GM19372 (cell line): ENCODE measurements around the gene FRRS1L.
A peak's percentile ranks its signal among the peaks of the same experiment; 100 is the strongest.
"Not testable (repeated sequence)": the region's sequence is repeated elsewhere in the genome, so short reads cannot be mapped to it uniquely, and the experiment has no call there.

Experiments used
- ATAC-seq: cut with Tn5 transposase; IDR thresholded peaks from one replicate; pipeline ENCODE4 v1.9.1; 2021; ENCODE audit warnings: mild to moderate bottlenecking, low read depth, moderate library complexity; ENCODE audit not compliant: unreplicated experiment

Gene FRRS1L

DNA sequence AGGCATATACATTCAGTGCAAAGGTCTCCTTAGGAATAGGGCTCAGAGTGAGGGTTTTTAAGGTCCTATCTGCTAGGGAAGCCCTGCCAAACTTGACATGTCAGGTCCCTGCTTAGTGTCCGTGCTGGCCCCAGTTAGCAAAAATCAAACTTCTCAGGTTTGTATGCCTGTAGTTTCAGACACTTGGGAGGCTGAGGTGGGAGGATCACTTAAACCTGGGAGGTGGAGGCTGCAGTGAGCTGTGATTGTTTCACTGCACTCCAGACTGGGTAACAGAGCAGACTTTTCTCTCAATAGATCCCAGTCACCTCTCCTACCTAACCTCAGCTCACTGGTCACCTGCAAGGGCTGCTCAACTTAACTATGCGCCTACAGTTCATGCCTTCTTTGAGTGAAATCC is 28.6 kb downstream of the FRRS1L start:
- no peak for ATAC-seq

DNA sequence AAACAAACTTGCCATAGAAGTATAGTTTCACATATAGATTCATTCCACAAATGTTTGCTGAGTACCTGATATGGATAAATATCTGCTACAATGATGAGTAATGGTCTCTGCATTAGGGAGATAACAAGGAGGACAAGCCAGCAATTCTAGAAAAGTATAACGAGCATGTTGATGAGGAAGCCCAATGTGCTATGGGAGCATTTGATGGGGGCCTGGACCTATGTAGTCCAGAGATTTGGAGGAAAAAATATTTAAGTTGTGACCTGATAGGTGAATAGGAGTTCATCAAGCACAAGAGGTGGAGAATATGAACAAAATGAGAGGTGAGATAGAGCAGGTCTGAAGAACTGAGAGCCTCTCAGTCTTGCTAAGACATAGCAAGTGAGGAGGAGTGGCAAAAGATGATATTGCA is 32.9 kb downstream of the FRRS1L start:
- no peak for ATAC-seq

DNA sequence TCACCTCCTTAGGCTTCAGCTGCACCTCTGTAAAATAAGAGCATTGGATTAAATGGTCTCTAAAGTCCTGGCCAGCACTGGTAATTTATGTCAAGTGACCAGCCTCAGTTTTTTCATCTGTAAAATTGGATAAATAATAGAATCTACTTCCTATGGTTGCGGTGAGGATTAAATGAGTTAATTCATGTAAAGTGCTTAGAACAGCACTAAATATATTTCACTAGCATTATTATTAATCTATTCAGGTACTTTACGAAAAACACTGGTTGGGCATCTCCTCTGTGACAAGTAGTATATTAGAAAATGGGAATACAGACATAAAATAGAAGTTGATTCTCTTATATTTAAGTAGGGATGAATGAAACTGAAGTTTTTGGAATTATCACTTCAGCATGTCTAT is 33.5 kb downstream of the FRRS1L start:
- ATAC-seq, result no peak

DNA sequence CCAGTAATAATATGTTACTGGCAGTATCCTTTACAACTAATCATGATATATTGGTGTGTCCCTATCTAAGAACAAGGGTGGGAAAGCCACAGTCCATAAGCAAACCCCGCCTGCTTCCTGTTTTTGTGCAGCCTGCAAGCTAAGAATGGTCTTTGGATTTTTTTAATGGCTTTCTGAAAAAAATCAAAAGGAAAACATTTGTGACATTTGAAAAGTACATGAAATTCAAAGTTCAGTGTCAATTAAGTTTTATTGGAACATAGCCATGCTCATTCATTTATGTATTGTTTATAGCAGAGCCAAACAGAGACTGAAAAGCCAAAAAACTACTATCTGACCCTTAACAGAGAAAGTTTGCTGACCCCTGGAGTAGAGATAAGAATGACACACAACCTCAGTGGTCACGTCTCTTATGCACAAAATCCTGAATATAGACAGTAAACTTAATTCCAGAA is 34.5 kb downstream of the FRRS1L start:
- ATAC-seq, result no peak

DNA sequence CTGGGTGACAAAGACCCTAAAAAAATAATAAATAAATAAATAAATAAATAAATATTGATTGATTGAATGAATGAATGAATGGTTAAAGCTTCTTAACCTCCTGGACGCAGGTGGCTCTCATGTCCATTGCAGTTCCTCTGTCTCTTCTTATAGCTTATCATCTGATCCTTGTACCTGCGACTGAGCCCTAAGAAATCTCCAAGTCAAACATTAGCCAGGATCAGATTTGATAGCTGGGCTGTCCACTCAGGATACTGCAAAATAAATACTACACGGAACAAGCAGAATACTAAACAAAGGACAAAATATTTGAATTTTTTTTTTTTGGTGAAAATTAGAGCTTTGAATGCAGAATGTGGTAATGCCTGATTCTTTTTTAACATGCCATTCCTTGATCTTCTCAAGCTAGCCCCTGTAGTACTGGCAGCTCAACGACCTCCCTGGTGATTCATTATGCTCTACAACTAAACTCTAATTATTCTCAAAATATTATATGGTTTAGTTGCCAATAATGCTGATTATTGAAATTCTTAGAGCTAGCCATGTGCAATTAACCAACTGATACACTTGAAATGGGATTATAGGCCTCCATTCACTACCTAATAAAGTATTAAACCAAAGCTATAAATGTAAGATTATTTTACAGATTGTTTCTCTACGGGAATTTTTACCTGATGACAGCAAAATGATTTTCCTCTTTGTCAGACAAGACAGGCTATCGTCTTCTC is 37.4 kb downstream of the FRRS1L start:
- no peak for ATAC-seq

DNA sequence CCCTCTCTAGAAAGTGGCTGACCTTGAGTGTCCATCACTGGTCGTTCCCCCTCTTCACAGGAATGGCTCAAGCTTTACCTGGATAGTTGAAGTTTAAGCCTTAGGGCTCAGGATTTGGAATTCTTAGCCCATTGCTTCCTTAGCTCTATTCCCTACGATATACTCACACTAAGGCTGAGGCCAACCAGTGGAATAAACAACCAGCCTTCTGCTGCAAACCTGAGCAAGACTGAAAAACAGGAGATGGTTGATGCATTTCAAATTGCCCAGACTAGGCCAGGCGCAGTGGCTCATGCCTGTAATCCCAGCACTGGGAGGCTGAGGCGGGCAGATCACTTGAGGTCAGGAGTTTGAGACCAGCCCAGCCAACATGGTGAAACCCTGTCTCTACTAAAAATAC is 40.4 kb downstream of the FRRS1L start:
- not testable (repeated sequence) for ATAC-seq

DNA sequence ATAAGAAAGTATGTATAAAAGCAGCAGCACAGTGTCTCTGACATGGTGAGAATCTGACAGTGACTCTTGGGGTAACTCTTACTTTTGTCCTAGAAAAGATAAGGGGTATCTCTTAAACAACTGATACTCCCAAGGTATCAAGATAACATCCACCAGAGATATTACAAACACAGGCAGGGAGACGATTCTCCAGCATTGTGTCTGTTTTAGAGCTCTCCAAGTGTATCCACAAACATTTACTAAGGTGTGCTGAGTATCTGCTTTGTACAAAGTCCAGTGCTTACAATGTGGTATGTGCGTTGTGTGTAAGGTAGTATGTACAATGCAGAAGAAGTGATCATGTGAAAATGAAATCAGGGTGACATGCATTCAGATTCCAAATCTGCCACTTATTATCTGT is 42.9 kb downstream of the FRRS1L start:
- no peak for ATAC-seq

DNA sequence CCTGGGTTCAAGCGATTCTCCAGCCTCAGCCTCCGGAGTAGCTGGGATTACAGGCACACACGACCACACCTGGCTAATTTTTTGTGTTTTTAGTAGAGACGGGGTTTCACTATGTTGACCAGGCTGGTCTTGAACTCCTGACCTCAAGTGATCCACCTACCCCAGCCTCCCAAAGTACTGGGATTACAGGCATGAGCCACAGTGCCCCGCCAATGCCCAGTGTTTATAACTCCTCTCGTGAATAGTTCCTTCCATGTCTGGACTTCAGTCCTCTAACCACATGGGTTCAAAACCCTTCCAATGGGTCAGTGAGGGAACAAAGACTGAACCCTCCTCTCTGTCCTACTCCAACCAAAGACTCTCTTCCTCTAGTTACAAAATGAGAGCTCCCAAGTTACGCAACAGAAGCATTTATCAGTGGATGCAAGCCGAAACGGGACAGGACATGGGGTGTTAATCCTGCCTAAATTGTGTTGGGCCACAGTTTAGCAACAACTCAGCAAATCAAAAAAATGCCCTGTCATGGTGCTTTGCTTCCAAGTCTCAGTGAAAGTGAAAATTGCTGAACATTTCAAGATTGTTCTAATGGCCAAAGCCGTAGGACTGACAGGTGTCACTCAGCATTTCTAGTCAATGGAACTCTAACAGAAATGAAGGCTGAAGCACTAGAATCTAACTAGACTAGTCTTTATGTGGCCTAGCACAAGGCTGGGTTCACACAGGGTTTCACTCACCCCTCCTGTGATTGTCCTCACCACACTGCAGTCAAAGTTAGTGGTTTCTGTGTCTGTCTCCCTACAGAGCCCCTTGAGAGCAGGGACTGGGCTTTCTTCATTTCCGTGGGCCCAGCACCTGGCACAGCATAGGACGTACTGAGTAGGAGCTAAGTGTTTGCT is 44.1 kb downstream of the FRRS1L start:
- no peak for ATAC-seq

DNA sequence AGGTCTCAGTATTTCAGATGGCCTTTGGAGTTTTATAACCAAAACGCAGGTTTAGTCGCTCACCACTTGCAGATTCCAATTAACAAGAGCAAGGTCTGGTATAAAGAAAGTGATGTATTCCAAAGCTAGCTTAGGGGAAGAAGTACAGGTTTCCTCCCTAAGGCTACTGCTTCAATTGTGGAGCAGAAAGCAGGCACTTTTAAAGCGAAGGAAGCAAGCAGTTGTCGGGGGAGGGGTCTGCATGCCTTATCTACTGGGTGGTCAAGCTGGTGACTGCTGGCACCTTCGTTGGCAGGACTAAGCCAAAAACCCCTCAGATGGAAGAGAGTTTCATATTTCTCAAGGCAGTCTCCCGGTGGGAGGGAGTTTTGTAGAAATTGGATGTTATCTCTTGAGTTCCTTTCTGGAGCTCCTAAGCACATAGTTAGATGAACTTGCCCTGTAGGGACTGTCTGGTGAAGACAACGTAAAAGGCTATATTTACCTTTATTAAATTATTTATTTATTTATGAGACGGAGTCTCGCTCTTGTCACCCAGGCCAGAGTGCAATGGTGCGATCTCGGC is 45.7 kb downstream of the FRRS1L start:
- no peak for ATAC-seq

DNA sequence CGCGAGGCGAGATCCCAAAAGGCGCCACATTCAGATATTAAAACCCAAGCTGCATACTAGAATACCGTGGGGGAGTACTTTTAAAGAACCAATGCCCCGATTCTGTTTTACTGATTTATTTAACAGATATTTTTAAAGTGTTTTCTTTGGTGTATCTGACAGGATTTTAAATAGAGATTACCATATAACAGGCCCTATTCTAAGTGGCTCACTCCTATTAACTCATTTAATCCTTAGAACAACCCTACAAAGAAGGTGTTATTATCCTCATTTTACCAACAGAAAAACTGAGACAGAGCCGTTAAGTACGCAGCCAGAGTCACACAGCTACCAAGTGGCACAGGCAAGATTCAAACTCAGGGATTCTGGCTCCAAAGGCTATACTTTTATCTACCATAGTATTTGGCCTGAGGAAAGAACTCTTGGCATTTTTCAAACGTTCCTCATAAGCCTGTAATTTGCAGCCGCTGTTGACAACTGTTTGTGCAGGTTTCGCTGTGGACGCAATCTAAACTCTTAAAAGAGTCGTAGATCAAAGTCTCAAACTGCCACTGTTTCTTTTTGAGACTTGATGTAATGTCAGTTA is 46.8 kb downstream of the FRRS1L start:
- ATAC-seq, result no peak

DNA sequence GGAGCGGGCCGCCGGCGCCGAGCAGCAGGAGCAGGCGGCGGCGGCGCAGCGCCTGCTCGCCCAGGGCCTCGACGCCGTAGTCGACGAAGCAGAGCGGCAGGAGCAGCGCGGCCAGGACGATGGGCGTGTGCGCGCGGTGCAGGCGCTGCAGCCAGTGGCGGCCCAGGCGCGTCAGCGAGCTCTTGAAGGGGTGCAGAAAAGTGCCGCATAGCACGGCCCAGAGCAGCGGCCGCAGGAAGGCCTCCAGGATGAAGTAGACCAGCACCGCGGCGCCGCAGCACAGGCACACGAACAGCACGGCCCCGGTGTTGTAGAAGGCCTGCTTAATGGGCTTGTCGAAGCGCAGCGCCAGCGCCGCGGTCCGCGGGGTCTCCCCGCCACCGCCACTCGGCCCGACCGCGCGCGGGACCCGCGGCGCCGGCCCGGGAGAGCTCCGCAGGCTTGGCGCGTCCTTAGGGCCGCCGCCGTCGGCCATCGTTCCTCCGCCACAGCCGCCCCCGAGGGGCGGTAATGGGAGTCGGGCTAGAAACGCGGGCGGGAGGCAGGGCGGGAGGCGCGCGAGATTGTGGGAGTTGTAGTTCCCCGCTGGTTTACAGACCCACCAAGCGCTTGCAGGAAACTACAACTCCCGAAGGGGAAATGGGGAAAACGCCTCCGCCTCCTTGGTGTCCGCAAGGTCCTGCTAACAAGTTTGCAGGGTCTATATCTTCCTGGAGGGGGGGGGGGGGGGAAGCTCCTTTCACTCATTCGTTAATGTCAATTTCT is 47.4 kb downstream of the FRRS1L start, which contains the start of gene TMEM245:
Gene TMEM245, minus strand, starts transcription at position 509 of the 765 bp plus-strand sequence. Its CDS starts 34 bp downstream, at position 475.
- ATAC-seq, result peak; percentile 87

DNA sequence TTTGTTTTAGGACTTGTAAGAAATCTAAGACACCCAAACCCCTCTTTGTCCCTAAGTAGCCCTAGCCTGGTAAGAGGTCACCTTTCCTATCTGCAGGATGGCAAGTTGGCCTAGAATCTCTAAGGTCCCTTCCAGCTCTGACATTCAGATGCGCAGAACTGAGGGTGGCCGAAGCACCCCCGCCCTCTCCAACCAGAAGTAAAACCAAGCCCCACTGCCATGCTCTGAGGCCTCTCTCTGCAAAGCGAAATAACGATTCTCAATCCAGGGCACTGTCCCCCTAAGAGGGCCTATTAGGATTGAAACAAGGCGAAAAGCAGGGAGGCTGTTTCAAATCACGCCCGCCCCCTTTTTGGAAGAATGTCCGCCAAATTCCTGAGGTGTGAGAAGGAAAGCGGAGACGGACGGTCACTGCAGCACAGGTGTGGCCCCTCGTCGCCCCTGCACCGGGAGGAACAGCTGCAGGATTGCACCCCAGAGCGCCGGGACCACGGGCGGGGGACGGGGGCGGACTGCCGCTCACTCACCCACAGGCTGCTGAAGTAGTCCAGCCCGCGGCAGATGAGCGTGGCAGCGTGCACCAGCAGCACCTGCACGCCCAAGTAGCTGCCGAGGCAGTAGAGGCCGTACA is 48.1 kb downstream of the FRRS1L start:
- ATAC-seq, result no peak

DNA sequence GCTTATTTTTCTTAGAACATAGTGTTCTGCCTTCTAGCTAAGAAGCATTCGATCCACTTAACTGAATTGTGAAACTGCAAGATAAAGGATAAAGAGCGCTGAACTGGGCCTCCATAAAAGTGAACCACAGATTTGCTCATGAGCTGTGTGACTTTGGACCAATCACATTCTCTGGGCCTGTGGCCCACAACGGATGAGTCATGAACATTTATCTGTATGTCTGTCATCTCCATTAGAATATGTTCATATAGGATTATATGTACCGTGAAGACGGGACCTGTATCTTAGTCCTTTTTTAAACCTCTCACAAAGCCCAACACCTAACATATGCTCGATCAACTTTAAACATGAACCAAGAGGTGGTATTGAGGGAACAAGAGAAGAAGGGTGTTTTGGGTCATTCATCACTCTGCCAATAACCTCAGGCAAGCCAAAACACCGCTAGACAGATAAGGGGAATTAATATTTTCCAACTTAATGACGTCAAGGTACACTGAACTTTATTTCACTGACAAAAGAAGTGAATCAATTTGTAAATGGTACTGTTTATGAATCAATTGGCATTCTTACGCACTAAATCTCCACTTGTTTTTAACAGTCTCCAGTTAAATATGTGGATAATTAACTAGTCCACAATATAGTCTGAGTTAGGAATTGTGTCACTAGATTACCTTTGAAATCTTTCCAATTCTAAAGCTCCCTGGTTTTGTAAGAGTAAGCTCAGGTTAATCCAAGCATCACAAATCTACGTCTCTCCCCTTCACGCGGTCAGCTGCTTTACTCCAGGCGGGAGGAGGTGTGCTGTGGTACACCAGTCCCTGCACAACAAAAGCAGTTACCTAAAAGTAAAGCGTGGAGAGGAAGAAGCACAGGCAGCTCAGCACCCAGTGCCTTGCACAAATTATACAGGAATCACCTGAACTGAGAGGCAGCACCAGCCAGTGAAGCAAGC is 48.9 kb downstream of the FRRS1L start:
- ATAC-seq, result no peak

DNA sequence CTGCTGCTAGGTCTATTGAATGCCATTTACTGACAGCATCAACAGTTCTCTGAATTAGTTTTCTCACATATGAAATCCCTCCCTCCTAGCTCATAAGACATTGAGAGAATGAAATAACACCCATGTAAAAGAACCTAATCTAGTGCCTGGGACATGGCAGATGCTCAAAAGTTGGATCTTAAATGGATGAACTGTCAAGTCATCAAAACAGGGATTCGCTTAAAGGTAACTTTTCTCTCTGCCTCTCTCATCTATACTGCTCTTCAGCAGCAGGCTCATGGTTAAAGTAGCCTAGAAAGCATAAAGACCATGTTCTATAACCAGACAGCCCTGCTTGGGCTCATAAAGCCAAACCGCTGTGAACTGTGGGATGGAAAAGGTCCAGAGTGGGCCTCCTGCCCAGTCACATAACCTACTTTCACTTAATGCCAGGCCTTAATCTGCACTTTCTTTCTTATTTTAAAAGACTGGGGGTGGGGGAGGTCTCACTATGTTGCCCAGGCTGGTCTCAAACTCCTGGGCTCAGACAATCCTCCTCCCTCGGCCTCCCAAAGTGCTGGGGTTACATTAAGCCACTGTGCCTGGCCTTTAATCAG is 51.0 kb downstream of the FRRS1L start:
- ATAC-seq, result no peak

DNA sequence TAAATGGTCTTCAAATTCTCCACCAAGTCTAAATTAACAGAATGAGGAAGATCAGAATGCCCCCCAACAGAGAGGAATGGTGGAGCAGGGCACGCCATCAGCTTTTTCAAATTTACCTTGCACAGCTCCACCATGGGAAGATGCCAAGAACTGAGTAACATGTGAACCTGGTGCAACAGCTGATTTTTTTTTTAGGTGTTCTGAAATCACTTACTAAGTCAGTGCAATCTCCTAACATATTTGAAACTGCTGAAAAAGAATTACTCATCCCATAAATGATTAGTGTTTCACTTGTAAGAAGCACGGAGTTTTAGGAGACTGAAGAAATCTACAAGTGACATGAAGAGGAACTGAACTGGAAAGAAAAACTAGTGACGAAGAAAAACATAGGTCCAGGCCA is 52.4 kb downstream of the FRRS1L start:
- ATAC-seq, result no peak

DNA sequence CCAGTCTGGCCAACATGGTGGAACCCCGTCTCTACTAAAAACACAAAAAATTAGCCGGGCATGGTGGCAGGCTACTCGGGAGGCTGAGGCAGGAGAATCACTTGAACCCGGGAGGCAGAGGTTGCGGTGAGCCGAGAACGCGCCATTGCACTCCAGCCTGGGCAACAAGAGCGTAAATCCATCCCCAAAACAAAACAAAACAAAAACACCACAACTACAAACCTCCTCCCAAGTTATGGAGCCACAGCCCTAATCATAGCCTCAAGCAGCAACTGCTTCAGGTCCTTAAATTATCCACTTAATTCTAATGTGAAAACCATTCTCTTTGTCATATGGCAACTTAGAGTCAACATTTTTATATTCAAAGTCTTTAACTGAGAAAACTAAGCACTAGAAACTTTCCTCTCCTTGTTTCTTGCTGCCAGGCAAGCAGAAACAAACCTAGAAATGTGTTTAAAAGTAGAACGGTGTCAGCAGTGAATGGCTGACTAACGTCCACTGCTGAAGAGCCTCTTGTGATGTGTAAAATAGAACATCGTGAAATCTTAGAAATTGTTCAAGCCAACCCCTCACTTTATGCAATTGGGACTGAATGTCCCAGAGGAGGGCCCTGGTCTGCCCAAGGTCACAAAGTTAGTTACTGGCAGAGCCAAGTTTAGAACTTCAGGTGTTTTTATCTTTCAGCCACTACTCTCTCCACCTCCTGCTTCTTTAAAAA is 53.0 kb downstream of the FRRS1L start:
- ATAC-seq, result no peak

DNA sequence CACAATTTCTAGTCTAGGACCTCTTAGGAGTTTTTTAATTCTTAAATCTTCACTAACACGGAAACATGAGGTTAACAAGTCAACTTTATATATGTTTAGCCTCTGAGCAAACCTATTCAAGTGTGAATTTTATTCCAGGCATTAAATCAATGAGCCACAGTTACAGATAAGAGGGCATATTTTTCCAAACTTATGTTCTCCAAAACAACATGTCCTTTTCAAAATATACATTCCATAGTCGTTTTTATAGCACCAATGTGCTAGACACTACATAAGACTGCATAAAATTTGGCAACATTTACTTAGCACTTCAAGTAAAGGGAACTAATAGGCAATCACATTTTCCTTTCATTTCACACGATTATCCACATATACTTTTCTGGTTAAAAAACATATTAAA is 53.8 kb downstream of the FRRS1L start:
- no peak for ATAC-seq
